Omental fat pad (tissue), 4 donors: ENCODE results near the gene DPH6. TPM values are rescaled to one million over a fixed set of nuclear protein-coding genes. Genes with fewer than 3 reads are reported as not detected.
A peak's percentile ranks its signal among the peaks of the same experiment; 100 is the strongest.

Source experiments
- ATAC-seq: fragments of 150-250 bp; one replicate; pipeline ENCODE4 v1.9.1; 2016; ENCODE audit warnings: mild to moderate bottlenecking, moderate library complexity; ENCODE audit not compliant: low FRiP score
- DNase-seq: peaks from one replicate; pipeline ENCODE4 v3.0.0-alpha.2; 2019; ENCODE audit warnings: low spot score
- CTCF ChIP-seq, 3 donors: fragments of 450-650 bp; IDR thresholded peaks; one replicate each; pipeline ENCODE4 v1.5.1; 2016 to 2017; ENCODE audit warnings: antibody characterized with exemption in 3 of 3, mild to moderate bottlenecking in 3 of 3, moderate library complexity in 2 of 3
- total RNA-seq, 4 donors: library from RNA; depleted of rRNA; stranded (reverse); fragments of >200 nt; gene quantifications; one replicate each; pipeline ENCODE4 v1.1.0, GENCODE V29; 2016

The DPH6 gene
- total RNA-seq, 4 donors from 2014 or later = 10.1 to 27.9 (median 13.7) TPM

- TF ChIP-seq CTCF (IDR thresholded peaks at IDR 0.05) = no peak
- DNase-seq (no peak), ATAC-seq (no peak)
These were observed 85.3 kb downstream of the DPH6 start for GRCh38 chr15:35460616-35461015.

GRCh38 chr15:35458176-35458856 lies 87.6 kb downstream of the DPH6 start:
- TF ChIP-seq CTCF (IDR thresholded peaks at IDR 0.05) = no peak
- ATAC-seq (no peak), DNase-seq (no peak)

- TF ChIP-seq CTCF (IDR thresholded peaks at IDR 0.05) = no peak
- no peak for DNase-seq
- no peak for ATAC-seq
These were observed 90.8 kb downstream of the DPH6 start for GRCh38 chr15:35455201-35455600.

- TF ChIP-seq CTCF (IDR thresholded peaks at IDR 0.05) = no peak
- no peak for ATAC-seq
- DNase-seq = no peak
These were observed 95.5 kb downstream of the DPH6 start for GRCh38 chr15:35450492-35450891.

- ATAC-seq = no peak
- DNase-seq = no peak
- TF ChIP-seq CTCF (IDR thresholded peaks at IDR 0.05) = no peak
These were observed 97.7 kb downstream of the DPH6 start for GRCh38 chr15:35448294-35448693.

- no peak for DNase-seq
- no peak for ATAC-seq
- TF ChIP-seq CTCF (IDR thresholded peaks at IDR 0.05) = no peak
These were observed 100.1 kb downstream of the DPH6 start for GRCh38 chr15:35445891-35446290.

- DNase-seq (no peak), ATAC-seq (no peak)
- peak in 1 of 3 donors; percentile 18 for TF ChIP-seq CTCF (IDR thresholded peaks at IDR 0.05)
These were observed 101.3 kb downstream of the DPH6 start for GRCh38 chr15:35444557-35445204.
